Fibroblast of the aortic adventitia (primary cell): ENCODE results near the gene BTBD2. TPM values are rescaled to one million over a fixed set of nuclear protein-coding genes. Genes with fewer than 3 reads are reported as not detected.

Source experiments
- DNase-seq: peaks from one replicate; pipeline ENCODE4 v3.0.0-alpha.2; 2010; ENCODE audit warnings: low read depth
- H3K4me3 ChIP-seq: 2 replicates; pipeline ENCODE4 v1.5.1; 2011; ENCODE audit warnings: low read depth, mild to moderate bottlenecking, control low read depth, low read length, moderate library complexity
- total RNA-seq: library from RNA; depleted of rRNA; stranded (reverse); fragments of >200 nt; gene quantifications from 2 replicates; pipeline ENCODE4 v1.2.3, GENCODE V29; 2012; ENCODE audit warnings: low replicate concordance
- TF ChIP-seq, protein P1 (sequence below): IDR thresholded peaks from 2 replicates; pipeline ENCODE4 v1.5.1; 2011; ENCODE audit warnings: mild to moderate bottlenecking, low read length, control low read depth, inconsistent platforms; ENCODE audit not compliant: insufficient read depth

Gene BTBD2
- total RNA-seq, 1 donor: 59.3 TPM

DNA sequence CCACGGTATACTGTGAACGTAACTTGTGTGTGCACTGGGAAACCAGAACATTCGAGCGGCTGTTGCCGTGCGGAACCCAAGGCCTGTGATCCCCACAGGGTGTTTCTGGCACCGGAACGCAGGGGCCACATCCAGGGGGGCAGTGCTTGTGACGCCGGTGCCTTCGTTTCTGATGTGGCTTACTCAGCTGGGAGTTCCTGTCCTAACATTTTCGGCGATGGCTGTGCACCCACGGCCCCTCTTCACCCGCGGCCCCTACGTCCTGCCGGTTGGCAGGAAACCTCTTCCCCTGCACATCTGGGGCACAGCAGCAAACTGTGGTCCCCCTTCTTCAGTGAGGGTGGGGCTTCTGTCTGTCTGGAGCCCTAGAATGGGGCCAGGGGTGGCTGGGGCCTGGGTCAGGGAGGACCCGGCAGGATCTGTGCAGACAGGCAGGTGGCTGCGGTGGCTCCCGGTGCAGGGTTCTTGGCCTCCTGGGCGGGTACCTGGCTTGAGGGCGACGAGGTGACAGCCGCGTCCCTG lies 48.4 kb downstream of the BTBD2 start:
- no peak for DNase-seq
- no peak overlapping the region for H3K4me3 ChIP-seq
- TF ChIP-seq, protein P1, sequence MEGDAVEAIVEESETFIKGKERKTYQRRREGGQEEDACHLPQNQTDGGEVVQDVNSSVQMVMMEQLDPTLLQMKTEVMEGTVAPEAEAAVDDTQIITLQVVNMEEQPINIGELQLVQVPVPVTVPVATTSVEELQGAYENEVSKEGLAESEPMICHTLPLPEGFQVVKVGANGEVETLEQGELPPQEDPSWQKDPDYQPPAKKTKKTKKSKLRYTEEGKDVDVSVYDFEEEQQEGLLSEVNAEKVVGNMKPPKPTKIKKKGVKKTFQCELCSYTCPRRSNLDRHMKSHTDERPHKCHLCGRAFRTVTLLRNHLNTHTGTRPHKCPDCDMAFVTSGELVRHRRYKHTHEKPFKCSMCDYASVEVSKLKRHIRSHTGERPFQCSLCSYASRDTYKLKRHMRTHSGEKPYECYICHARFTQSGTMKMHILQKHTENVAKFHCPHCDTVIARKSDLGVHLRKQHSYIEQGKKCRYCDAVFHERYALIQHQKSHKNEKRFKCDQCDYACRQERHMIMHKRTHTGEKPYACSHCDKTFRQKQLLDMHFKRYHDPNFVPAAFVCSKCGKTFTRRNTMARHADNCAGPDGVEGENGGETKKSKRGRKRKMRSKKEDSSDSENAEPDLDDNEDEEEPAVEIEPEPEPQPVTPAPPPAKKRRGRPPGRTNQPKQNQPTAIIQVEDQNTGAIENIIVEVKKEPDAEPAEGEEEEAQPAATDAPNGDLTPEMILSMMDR: no peak

DNA sequence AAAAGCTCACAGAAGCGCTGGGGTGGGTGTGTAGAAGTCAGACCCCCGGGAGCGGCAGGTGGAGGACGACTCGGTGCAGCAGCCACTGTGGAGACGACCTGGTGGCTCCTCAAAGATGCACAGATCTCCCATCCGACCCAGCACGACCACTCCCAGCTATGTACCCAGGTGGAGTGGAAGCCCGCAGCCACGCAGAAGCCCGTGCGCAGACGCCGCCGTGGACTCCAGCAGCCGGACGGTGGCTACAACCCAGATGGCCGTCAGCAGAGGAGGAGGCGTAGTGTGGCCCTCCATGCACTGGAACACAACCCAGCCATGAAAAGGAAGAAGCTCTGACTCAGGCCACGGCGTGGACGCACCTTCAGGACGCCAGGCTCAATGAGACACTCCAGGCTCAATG lies 52.8 kb downstream of the BTBD2 start:
- DNase-seq: no peak
- TF ChIP-seq, protein P1: no peak
- H3K4me3 ChIP-seq: no peak overlapping the region

DNA sequence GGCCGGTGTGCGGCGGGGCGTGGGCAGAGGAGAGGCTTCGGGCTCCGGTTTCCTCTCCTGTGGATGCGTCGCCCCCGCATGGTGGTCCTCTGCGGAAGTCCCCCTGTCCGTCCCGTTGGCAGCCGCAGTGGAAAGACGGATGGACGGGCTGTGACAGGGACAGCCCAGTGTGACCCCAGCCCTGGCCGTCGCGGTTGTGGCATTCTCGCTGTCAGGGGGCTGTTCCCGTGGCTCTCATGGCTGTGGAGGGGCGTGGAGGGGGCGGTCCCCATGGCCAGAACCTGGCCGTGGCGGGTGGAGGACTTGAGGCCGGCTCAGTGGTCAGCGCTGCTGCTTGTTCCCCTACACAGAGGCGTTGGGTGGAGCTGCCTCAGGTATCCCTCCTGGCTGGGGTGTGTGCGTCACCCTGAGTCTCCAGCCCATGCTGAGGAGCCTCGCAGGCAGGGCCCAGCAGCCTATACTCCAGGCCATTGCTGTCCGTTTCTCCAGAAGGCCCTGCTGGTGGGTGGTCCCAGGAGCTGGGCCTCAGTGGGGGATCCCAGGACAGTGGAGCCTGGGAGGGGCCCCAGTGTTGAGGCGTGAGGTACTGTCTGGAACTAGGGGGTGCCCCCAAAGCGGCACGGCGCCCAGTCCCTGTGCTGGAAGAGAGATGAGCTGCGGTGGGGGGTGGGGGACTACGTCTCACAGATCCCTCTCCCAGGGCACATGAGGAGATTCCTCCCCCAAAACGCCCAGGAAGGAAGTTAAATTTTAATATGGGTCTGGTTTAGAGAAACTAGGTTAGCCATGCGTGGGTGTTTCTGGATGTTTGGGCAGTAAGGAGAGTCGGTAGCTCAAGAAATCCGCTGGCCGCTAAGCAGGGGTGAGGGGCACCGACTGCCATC lies 54.3 kb downstream of the BTBD2 start:
- TF ChIP-seq, protein P1: no peak
- no peak for DNase-seq
- H3K4me3 ChIP-seq: no peak overlapping the region

DNA sequence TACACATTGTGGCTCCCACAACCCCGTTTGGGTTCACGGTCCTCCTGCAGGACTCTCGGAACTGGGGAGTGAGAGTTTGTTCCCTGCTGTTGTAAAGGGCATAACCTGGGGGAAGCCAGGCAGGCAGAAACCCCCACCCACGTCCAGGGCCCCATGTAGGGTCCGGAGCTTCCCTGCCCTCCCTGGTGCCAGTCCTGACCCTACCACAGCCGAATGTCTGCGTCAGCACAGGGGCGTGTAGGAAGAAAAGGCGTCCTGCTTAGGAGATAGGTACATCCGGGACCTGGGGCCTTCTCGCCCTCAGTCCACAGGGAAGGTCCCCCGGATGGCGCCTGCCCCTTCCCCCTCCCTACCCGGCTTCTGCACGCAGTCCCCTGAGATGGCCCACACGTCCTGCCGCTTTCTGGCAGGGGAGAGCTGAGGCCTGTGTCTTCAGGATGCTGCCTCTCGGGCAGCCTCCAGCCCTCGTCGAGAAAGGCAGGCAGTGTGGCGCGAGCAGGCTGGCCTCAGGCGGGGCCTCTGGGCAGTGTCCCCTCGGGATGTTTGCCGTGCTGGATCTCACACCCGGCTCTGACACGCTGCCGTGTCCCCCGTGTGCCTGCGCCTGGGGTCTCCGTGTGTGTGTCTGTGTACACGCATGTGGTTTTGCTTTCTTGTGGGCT lies 55.5 kb downstream of the BTBD2 start:
- DNase-seq: no peak
- no peak overlapping the region for H3K4me3 ChIP-seq
- TF ChIP-seq, protein P1: no peak

DNA sequence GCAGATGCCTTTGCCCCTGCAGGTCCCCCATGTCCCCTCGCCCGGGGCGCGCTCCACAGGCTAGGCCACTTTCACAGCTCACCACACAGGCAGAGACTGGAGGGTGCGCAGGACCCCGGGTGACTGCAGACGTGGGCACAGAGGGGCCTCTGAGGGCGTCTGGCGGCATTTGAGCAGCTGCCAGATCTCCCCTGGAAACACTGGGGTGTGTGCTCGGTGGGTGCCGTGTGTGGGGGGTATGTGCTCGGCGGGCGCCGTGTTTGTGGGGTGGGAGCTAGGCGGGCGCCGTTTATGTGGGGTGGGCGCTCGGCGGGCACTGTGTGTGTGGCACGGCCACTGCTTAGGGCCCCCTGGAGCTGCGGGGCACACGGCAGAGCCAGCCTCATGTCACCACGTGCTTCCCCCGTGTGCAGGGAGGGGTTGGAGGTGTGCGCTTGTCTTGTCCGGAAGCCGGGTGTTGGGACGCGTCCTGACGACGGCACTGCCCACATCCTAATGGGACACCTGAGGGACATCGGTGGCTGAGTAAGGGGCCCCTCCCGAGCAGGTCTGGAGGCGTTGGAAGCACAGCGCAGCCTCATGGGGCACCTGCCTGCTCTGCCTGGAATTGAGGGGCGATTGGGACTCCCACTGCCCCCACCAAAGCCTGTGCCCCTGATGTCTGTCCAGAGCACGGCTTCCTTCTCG lies 57.8 kb downstream of the BTBD2 start:
- no peak for DNase-seq
- TF ChIP-seq, protein P1: no peak
- H3K4me3 ChIP-seq: no peak overlapping the region

DNA sequence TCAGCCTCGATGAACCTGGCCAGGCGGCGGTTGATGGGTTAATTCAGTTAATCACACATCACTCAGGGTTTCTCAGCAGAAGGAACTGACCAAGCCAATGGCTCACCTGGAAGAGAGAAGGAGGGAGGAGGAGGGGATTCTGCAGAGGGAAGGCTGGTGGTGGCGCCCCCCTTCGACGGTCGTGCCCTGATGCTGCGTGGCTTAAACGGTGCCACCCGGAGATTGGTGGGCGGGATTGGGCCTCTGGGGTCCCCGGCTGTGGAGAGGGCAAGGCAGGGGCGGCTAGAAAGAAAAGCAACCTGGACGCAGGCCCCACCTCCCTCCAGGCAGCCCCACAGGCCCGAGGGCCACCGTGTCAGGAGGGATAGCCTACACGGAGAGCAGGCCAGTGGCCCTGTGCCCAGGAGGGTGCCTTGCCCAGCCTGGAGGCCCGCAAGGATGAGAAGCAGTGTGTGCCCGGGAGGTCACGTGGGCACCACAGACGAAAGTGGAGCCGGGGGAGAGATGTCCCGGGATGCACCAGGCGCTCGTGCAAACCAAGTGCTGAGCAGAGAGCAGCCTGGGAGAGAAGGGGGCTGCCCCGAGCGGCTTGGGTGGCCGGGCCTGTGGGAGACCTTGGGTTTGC lies 58.5 kb downstream of the BTBD2 start:
- TF ChIP-seq, protein P1: no peak
- DNase-seq: no peak
- no peak overlapping the region for H3K4me3 ChIP-seq
